Gastrocnemius medialis (tissue), 4 donors: ENCODE results near the gene CPA5. TPM values are rescaled to one million over a fixed set of nuclear protein-coding genes. Genes with fewer than 3 reads are reported as not detected.

ENCODE experiments used
- ATAC-seq, 2 donors: fragments of 150-250 bp; one replicate each; pipeline ENCODE4 v1.9.1; 2016
- DNase-seq, 2 donors: peaks; one replicate each; pipeline ENCODE4 v3.0.0-alpha.2; 2019
- H3K27ac ChIP-seq, 4 donors: fragments of 200-600 bp; sonication (generic); 1 replicate in 1 of 4; 2 replicates in 3 of 4; pipeline ENCODE4 v1.5.1; 2016 to 2018; ENCODE audit warnings: mild to moderate bottlenecking in 2 of 4, moderate library complexity in 1 of 4
- H3K27me3 ChIP-seq, 3 donors: fragments of 200-600 bp; sonication (generic) in 2 of 3; 1 replicate in 1 of 3; 2 replicates in 2 of 3; pipeline versions ENCODE4 v1.5.1 to v1.6.0; 2016 to 2019; ENCODE audit warnings: mild to moderate bottlenecking in 1 of 3, moderate library complexity in 1 of 3
- H3K36me3 ChIP-seq, 2 donors: fragments of 200-600 bp; sonication (generic) in 1 of 2; one replicate each; pipeline ENCODE4 v1.5.1; 2017 to 2018
- H3K4me1 ChIP-seq, 2 donors: fragments of 200-600 bp; sonication (generic) in 1 of 2; one replicate each; pipeline ENCODE4 v1.5.1; 2016 to 2017; ENCODE audit warnings: mild to moderate bottlenecking in 2 of 2
- H3K4me3 ChIP-seq, 4 donors: fragments of 200-600 bp; sonication (generic) in 3 of 4; 1 replicate in 1 of 4; 2 replicates in 3 of 4; pipeline ENCODE4 v1.5.1; 2016 to 2019; ENCODE audit warnings: mild to moderate bottlenecking in 2 of 4
- H3K9me3 ChIP-seq, 3 donors: fragments of 200-600 bp; sonication (generic) in 2 of 3; 1 replicate in 1 of 3; 2 replicates in 2 of 3; pipeline ENCODE4 v1.5.1; 2016 to 2019
- POLR2A ChIP-seq, 2 donors: fragments of 450-650 bp; IDR thresholded peaks; one replicate each; pipeline ENCODE4 v1.6.1; 2017; ENCODE audit warnings: antibody characterized with exemption in 2 of 2, mild to moderate bottlenecking in 2 of 2, moderate library complexity in 2 of 2
- in situ Hi-C, 4 donors: fragments of 200-750 bp; cut with MboI; loops; one replicate each; pipeline versions ENCODE4 v1.15.0 to v1.8.0; 2017; ENCODE audit warnings: low sequenced_read_pairs in 4 of 4
- intact Hi-C: fragments of 100-400 bp; cut with DNase I; formaldehyde crosslinking; loops from one replicate; pipeline ENCODE4 v1.15.1; 2023; ENCODE audit warnings: low total_unique reads
- total RNA-seq, 4 donors: library from RNA; depleted of rRNA; stranded (reverse); fragments of >200 nt; gene quantifications; one replicate each; pipeline versions ENCODE4 v1.1.0 to v1.2.3, GENCODE V29; 2016
- TF ChIP-seq, protein P1 (sequence below), 5 experiments: fragments of 450-650 bp in 3 of 5; fragments of 200-600 bp in 2 of 5; sonication (generic) in 2 of 5; IDR thresholded peaks in 4 of 5; conservative IDR thresholded peaks in 1 of 5; 1 replicate in 4 of 5; 2 replicates in 1 of 5; pipeline ENCODE4 v1.5.1; 2016 to 2019; ENCODE audit warnings: antibody characterized with exemption in 5 of 5, mild to moderate bottlenecking in 3 of 5, moderate library complexity in 3 of 5

Gene CPA5
- total RNA-seq, 4 donors from 2014 or later, result not detected

DNA sequence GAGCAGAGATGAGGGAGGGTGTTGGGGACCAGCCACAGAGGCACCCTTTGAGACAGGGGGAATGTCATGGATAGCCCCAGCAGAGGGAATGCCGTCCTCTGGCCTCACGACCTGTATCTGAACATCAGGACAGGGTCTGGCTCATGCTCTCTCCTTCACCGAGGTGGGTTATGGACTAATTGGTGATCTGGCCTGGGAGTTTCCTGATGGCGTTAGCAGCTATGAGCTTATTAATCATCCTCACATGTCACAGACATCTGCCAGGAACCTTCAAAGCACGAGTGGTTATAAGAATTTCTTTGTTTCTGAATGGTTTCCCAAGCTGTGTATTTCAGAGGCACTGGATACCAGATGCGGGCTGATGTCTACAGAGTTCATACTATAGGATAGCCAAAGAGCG lies 44.8 kb upstream of the CPA5 start:
- in situ Hi-C loops (no loop called here), intact Hi-C loops (no loop called here)
- no peak for ATAC-seq
- H3K4me1 ChIP-seq, result no peaks in the 10 kb centered on the region
- H3K36me3 ChIP-seq, result no peaks in the 10 kb centered on the region
- TF ChIP-seq POLR2A (IDR thresholded peaks at IDR 0.05), result no peak
- TF ChIP-seq, protein P1, sequence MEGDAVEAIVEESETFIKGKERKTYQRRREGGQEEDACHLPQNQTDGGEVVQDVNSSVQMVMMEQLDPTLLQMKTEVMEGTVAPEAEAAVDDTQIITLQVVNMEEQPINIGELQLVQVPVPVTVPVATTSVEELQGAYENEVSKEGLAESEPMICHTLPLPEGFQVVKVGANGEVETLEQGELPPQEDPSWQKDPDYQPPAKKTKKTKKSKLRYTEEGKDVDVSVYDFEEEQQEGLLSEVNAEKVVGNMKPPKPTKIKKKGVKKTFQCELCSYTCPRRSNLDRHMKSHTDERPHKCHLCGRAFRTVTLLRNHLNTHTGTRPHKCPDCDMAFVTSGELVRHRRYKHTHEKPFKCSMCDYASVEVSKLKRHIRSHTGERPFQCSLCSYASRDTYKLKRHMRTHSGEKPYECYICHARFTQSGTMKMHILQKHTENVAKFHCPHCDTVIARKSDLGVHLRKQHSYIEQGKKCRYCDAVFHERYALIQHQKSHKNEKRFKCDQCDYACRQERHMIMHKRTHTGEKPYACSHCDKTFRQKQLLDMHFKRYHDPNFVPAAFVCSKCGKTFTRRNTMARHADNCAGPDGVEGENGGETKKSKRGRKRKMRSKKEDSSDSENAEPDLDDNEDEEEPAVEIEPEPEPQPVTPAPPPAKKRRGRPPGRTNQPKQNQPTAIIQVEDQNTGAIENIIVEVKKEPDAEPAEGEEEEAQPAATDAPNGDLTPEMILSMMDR (IDR thresholded peaks at IDR 0.05 in 4 of 5, conservative IDR thresholded peaks at IDR 0.05 in 1 of 5), result no peak
- no peak for DNase-seq
- no peak overlapping the region for H3K4me3 ChIP-seq
- H3K27ac ChIP-seq, result no peak overlapping the region
- H3K9me3 ChIP-seq, result no peaks in the 10 kb centered on the region
- H3K27me3 ChIP-seq, result no peaks in the 10 kb centered on the region

DNA sequence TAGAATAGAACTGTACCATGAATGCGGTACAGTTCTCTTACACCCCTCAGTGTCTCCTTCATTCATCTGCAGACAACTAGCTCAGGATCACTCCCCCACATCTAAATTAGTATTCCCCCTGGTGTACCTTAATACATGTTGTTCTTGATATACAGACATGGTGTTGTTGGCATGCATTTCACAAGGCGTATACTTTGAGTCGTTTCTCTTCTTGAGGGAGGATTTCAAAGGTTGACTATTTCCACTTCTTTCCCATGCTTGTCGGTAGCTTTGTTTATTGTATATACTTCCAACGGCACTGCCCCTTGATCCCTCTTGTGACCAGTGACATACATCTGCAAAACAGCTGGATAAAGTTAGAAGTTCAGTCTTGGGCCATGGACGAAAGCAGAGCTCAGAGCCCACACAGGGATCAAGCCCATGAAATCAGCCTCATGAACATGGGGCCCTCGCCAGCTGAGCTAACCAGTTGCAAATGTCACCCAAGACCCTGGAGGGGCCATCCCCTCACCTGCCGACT lies 43.1 kb upstream of the CPA5 start:
- TF ChIP-seq, protein P1 (IDR thresholded peaks at IDR 0.05 in 4 of 5, conservative IDR thresholded peaks at IDR 0.05 in 1 of 5), result no peak
- TF ChIP-seq POLR2A (IDR thresholded peaks at IDR 0.05), result no peak
- ATAC-seq (no peak), DNase-seq (no peak)
- no peaks in the 10 kb centered on the region for H3K4me1 ChIP-seq
- H3K27ac ChIP-seq, result no peak overlapping the region
- H3K4me3 ChIP-seq, result no peak overlapping the region
- H3K9me3 ChIP-seq, result no peaks in the 10 kb centered on the region
- no peaks in the 10 kb centered on the region for H3K27me3 ChIP-seq
- no peaks in the 10 kb centered on the region for H3K36me3 ChIP-seq
- in situ Hi-C loops, result no loop called here
- intact Hi-C loops, result no loop called here

- TF ChIP-seq, protein P1 (IDR thresholded peaks at IDR 0.05 in 4 of 5, conservative IDR thresholded peaks at IDR 0.05 in 1 of 5), result no peak
- TF ChIP-seq POLR2A (IDR thresholded peaks at IDR 0.05), result no peak
These were observed 42.0 kb upstream of the CPA5 start for GRCh38 chr7:130302649-130303048.

DNA sequence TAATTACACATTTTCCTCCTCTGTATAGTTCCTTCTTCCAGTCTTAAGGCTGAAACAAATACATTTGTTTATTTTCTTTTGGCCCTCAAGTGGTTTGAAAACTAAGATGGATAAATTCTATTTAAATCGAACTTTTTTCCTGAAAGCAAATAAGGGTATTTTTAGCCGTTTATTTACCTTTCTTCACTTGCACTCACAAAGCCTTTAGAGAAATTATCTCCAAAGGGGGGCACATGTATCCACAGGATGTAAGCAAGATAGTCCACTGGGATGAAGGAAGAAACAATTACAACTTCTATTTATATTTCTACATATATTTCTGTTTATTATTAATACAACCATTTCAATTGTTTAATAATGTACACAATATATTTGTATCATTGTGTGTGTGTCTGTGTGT lies 41.5 kb upstream of the CPA5 start:
- TF ChIP-seq POLR2A (IDR thresholded peaks at IDR 0.05), result no peak
- TF ChIP-seq, protein P1 (IDR thresholded peaks at IDR 0.05 in 4 of 5, conservative IDR thresholded peaks at IDR 0.05 in 1 of 5), result no peak
- Histone ChIP-seq H3K4me3 (no peak overlapping the region), H3K4me1 (no peaks in the 10 kb centered on the region), H3K27me3 (no peaks in the 10 kb centered on the region), H3K27ac (no peak overlapping the region), H3K9me3 (no peaks in the 10 kb centered on the region), H3K36me3 (no peaks in the 10 kb centered on the region)
- no peak for DNase-seq
- in situ Hi-C loops, result no loop called here
- ATAC-seq, result no peak
- intact Hi-C loops, result no loop called here

More at GRCh38 chr7:130302649-130303048, 42.0 kb upstream of the CPA5 start:
- no peaks in the 10 kb centered on the region for H3K4me1 ChIP-seq
- ATAC-seq, result no peak
- no peaks in the 10 kb centered on the region for H3K36me3 ChIP-seq
- H3K27ac ChIP-seq, result no peak overlapping the region
- H3K27me3 ChIP-seq, result no peaks in the 10 kb centered on the region
- DNase-seq, result no peak
- intact Hi-C loops (no loop called here), in situ Hi-C loops (no loop called here)
- no peaks in the 10 kb centered on the region for H3K9me3 ChIP-seq
- H3K4me3 ChIP-seq, result no peak overlapping the region

DNA sequence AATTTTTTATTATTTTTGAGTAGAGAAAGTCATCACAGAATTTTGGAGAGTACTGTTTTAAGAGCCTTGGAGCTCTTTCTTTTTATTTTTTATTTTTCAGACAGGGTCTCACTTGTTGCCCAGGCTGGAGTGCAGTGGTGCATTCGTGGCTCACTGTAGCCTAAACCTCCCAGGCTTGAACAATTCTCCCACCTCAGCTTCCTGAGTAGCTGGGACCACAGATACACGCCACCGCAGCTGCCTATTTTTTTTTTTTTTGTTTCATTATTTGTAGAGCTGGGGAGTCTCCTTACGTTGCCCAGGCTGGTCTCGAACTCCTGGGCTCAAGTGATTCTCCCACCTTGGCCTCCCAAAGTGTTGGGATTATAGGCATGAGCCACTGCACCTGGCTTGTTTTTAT lies 41.1 kb upstream of the CPA5 start:
- TF ChIP-seq, protein P1 (IDR thresholded peaks at IDR 0.05 in 4 of 5, conservative IDR thresholded peaks at IDR 0.05 in 1 of 5), result no peak
- TF ChIP-seq POLR2A (IDR thresholded peaks at IDR 0.05), result no peak
- intact Hi-C loops (no loop called here), in situ Hi-C loops (no loop called here)
- H3K27ac ChIP-seq, result no peak overlapping the region
- no peaks in the 10 kb centered on the region for H3K4me1 ChIP-seq
- no peaks in the 10 kb centered on the region for H3K27me3 ChIP-seq
- no peaks in the 10 kb centered on the region for H3K36me3 ChIP-seq
- no peak for ATAC-seq
- no peak overlapping the region for H3K4me3 ChIP-seq
- H3K9me3 ChIP-seq, result no peaks in the 10 kb centered on the region
- no peak for DNase-seq
